ENCODE measurements around the gene SLCO3A1.

The SLCO3A1 gene

DNA sequence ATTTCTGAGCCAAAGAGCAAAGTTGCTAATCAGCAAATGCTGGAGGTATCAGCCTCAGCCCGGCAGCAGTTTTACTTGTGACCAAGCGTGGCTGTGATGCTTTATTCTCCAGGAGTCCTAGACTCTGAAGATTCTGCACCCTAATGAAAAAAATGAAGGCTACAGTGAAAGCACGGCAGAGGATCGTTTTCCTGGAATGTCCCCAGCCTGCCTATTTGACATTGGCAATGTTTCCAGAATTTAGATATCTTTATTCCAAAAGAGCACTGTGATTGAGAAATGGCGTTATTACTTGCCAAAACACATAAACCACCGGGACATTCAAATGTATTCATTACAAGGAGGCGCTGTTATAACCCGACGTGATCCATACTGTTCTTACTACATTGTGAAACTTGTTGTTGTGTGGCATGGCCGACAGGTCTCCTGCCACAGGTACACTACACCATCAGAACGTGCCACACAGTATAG is 263.8 kb downstream of the SLCO3A1 start:
- no peak overlapping the region for H3K4me3 ChIP-seq (ENCODE audit: low read depth, low read length)
- H3K36me3 ChIP-seq (ENCODE audit: control insufficient read depth in 2 of 2, insufficient read depth in 1 of 2, low read length in 2 of 2) = no peaks in the 10 kb centered on the region
- ChIA-PET CTCF (no interaction called here), POLR2A (no interaction called here)
- TF ChIP-seq ZNF785 (tag by site-specific recombination; IDR thresholded peaks at IDR 0.05) (no peak), ZNF433 (tag by site-specific recombination; IDR thresholded peaks at IDR 0.05; ENCODE audit: low read depth) (no peak), ZNF585B (tag by site-specific recombination; IDR thresholded peaks at IDR 0.05) (no peak), SP2 (tag by site-specific recombination; IDR thresholded peaks at IDR 0.05) (no peak), KLF7 (tag by site-specific recombination; IDR thresholded peaks at IDR 0.05; ENCODE audit: borderline replicate concordance) (no peak), ZNF777 (tag by site-specific recombination; IDR thresholded peaks at IDR 0.05; ENCODE audit: borderline replicate concordance) (no peak), SCRT1 (tag by site-specific recombination; IDR thresholded peaks at IDR 0.05; ENCODE audit: borderline replicate concordance) (peak; percentile 52; the same call in 1 of the 2 replicates)
- TF ChIP-seq, protein P1, sequence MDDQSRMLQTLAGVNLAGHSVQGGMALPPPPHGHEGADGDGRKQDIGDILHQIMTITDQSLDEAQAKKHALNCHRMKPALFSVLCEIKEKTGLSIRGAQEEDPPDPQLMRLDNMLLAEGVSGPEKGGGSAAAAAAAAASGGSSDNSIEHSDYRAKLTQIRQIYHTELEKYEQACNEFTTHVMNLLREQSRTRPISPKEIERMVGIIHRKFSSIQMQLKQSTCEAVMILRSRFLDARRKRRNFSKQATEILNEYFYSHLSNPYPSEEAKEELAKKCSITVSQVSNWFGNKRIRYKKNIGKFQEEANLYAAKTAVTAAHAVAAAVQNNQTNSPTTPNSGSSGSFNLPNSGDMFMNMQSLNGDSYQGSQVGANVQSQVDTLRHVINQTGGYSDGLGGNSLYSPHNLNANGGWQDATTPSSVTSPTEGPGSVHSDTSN (CRISPR knock-in tag; IDR thresholded peaks at IDR 0.05) = no peak
- peaks cover 6% of the 10 kb centered on the region for H3K4me1 ChIP-seq (ENCODE audit: control insufficient read depth, insufficient read depth, low read length)
- H3K27ac ChIP-seq (ENCODE audit: extremely low read depth, low read depth, low read length) = no peak overlapping the region
- H3K9me3 ChIP-seq (ENCODE audit: control insufficient read depth, insufficient read depth, low read depth, low read length) = no peaks in the 10 kb centered on the region

DNA sequence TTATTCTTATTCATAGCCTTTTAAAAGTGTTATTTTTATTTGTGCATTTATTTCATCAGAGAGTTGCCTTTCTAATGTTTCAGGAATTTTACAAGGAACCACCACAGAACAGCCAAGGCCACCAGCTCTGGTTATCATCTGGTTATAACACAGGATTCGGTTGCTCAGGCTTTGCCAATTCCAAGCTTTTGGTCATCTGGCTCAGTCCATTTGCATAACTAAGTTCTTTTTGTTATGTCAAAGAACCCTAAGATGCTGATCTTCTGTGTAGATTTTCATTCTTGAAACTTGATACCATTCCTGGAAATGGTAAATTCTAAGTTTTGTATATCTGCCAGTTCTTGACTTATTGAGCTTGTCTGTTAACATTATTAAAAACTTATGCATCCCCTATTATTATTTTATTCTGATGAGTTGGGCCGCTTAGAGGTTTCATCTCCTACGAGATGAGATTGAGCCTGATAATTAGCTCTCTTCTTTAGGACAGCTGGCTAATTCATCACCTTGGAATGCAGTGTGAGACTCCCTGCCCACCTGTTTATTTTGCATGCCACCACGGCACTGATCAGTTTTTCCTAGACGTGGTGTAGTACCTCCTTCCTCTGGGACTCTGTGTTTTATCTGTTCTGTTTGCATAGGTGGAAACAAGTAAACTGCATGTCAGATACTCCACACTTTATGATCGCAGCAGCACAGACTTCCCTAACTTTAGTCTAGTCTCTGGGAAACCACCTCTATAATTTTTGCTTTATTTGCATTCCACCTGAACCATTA is 264.8 kb downstream of the SLCO3A1 start:
- no peaks in the 10 kb centered on the region for H3K9me3 ChIP-seq (ENCODE audit: control insufficient read depth, insufficient read depth, low read depth, low read length)
- no peaks in the 10 kb centered on the region for H3K36me3 ChIP-seq (ENCODE audit: control insufficient read depth in 2 of 2, insufficient read depth in 1 of 2, low read length in 2 of 2)
- H3K4me3 ChIP-seq (ENCODE audit: low read depth, low read length) = no peak overlapping the region
- CTCF ChIA-PET = interaction anchor here (0.9 kb wide), 1 partner anchor 11 kb away, joined by 3 read pairs; no protein-coding TSS in a partner anchor
- peaks cover 6% of the 10 kb centered on the region for H3K4me1 ChIP-seq (ENCODE audit: control insufficient read depth, insufficient read depth, low read length)
- TF ChIP-seq HOXD13 (CRISPR knock-in tag; IDR thresholded peaks at IDR 0.05; ENCODE audit: borderline replicate concordance) (no peak), ZNF785 (tag by site-specific recombination; IDR thresholded peaks at IDR 0.05) (no peak)
- H3K27ac ChIP-seq (ENCODE audit: extremely low read depth, low read depth, low read length) = no peak overlapping the region
- POLR2A ChIA-PET = no interaction called here

DNA sequence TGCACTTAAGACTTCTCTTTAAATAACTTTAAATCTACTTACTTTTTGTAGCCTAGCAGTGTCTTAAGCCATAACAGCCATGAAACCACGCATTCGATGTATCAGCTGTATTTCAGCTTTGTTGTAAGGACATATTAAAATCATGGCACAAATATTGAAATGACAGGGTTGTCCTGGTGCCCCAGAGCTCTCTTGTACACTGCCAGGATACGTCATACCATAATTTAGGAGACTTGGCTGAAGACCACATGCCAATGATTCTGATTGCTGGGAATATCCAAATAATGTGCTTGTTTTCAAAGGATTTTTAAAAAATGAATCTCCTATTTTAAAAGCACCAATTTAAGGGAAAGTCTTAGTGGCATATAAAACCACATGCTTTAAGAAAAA is 265.4 kb downstream of the SLCO3A1 start:
- Histone ChIP-seq H3K27ac (ENCODE audit: extremely low read depth, low read depth, low read length) (no peak overlapping the region), H3K4me3 (ENCODE audit: low read depth, low read length) (no peak overlapping the region), H3K9me3 (ENCODE audit: control insufficient read depth, insufficient read depth, low read depth, low read length) (no peaks in the 10 kb centered on the region), H3K36me3 (ENCODE audit: control insufficient read depth in 2 of 2, insufficient read depth in 1 of 2, low read length in 2 of 2) (no peaks in the 10 kb centered on the region), H3K4me1 (ENCODE audit: control insufficient read depth, insufficient read depth, low read length) (peaks cover 6% of the 10 kb centered on the region)
- CTCF ChIA-PET = interaction anchor here (0.9 kb wide), 1 partner anchor 12 kb away, joined by 3 read pairs; no protein-coding TSS in a partner anchor
- TF ChIP-seq ZNF843 (tag by site-specific recombination; IDR thresholded peaks at IDR 0.05) = no peak
- no peak for TF ChIP-seq ZNF585B (tag by site-specific recombination; IDR thresholded peaks at IDR 0.05)
- TF ChIP-seq RBAK (tag by site-specific recombination; IDR thresholded peaks at IDR 0.05) = no peak
- TF ChIP-seq, protein P2, sequence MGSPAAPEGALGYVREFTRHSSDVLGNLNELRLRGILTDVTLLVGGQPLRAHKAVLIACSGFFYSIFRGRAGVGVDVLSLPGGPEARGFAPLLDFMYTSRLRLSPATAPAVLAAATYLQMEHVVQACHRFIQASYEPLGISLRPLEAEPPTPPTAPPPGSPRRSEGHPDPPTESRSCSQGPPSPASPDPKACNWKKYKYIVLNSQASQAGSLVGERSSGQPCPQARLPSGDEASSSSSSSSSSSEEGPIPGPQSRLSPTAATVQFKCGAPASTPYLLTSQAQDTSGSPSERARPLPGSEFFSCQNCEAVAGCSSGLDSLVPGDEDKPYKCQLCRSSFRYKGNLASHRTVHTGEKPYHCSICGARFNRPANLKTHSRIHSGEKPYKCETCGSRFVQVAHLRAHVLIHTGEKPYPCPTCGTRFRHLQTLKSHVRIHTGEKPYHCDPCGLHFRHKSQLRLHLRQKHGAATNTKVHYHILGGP (tag by site-specific recombination; IDR thresholded peaks at IDR 0.05) = no peak
- TF ChIP-seq SP2 (tag by site-specific recombination; IDR thresholded peaks at IDR 0.05) = no peak
- TF ChIP-seq ZNF174 (tag by site-specific recombination; IDR thresholded peaks at IDR 0.05) = no peak
- TF ChIP-seq BCL11A (tag by site-specific recombination; IDR thresholded peaks at IDR 0.05; ENCODE audit: low read depth) = no peak
- no peak for TF ChIP-seq ZNF175 (tag by site-specific recombination; IDR thresholded peaks at IDR 0.05)
- TF ChIP-seq HOXC10 (CRISPR knock-in tag; IDR thresholded peaks at IDR 0.05) = no peak
- no peak for TF ChIP-seq ZNF501 (tag by site-specific recombination; IDR thresholded peaks at IDR 0.05)
- no peak for TF ChIP-seq ZNF366 (tag by site-specific recombination; conservative IDR thresholded peaks at IDR 0.05)
- TF ChIP-seq ZNF350 (tag by site-specific recombination; IDR thresholded peaks at IDR 0.05) = no peak
- TF ChIP-seq ZSCAN30 (tag by site-specific recombination; IDR thresholded peaks at IDR 0.05) = no peak
- no peak for TF ChIP-seq ZNF248 (tag by site-specific recombination; IDR thresholded peaks at IDR 0.05)
- no peak for TF ChIP-seq ZNF133 (tag by site-specific recombination; IDR thresholded peaks at IDR 0.05)
- no peak for TF ChIP-seq ZNF701 (tag by site-specific recombination; IDR thresholded peaks at IDR 0.05)
- TF ChIP-seq ZNF221 (tag by site-specific recombination; IDR thresholded peaks at IDR 0.05; ENCODE audit: borderline replicate concordance) = no peak
- TF ChIP-seq, protein P3, sequence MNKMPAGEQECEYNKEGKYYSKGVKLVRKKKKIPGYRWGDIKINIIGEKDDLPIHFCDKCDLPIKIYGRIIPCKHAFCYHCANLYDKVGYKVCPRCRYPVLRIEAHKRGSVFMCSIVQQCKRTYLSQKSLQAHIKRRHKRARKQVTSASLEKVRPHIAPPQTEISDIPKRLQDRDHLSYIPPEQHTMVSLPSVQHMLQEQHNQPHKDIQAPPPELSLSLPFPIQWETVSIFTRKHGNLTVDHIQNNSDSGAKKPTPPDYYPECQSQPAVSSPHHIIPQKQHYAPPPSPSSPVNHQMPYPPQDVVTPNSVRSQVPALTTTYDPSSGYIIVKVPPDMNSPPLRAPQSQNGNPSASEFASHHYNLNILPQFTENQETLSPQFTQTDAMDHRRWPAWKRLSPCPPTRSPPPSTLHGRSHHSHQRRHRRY (tag by site-specific recombination; IDR thresholded peaks at IDR 0.05) = no peak
- POLR2A ChIA-PET = no interaction called here
